Psoas muscle (tissue), 8 donors: ENCODE results near the gene TNS3. TPM values are rescaled to one million over a fixed set of nuclear protein-coding genes. Genes with fewer than 3 reads are reported as not detected.

Experiments
- ATAC-seq, 4 donors: fragments of 200-7000 bp; cut with Tn5 transposase; one replicate each; pipeline ENCODE4 v1.9.1; 2020; ENCODE audit warnings: moderate library complexity in 3 of 4, mild to moderate bottlenecking in 2 of 4
- DNase-seq, 2 donors: peaks; one replicate each; pipeline ENCODE4 v3.0.0-alpha.2; 2020
- H3K27ac ChIP-seq: fragments of 200-600 bp; one replicate; pipeline ENCODE4 v1.8.0; 2022
- H3K27me3 ChIP-seq, 3 donors: fragments of 200-600 bp in 1 of 3; one replicate each; pipeline versions ENCODE4 v1.6.1 to v1.8.0; 2013 to 2022; ENCODE audit warnings: low read length in 2 of 3, mild to moderate bottlenecking in 2 of 3, moderate library complexity in 1 of 3; ENCODE audit not compliant: insufficient read depth in 3 of 3
- H3K36me3 ChIP-seq, 2 donors: fragments of 200-600 bp in 1 of 2; one replicate each; pipeline versions ENCODE4 v1.6.1 to v1.8.0; 2013 to 2022; ENCODE audit warnings: low read depth in 1 of 2, mild to moderate bottlenecking in 1 of 2, moderate library complexity in 1 of 2; ENCODE audit not compliant: insufficient read depth in 1 of 2
- H3K4me1 ChIP-seq: fragments of 200-600 bp; one replicate; pipeline ENCODE4 v1.8.0; 2022
- H3K4me3 ChIP-seq: fragments of 200-600 bp; one replicate; pipeline ENCODE4 v1.8.0; 2022; ENCODE audit warnings: mild to moderate bottlenecking
- H3K9me3 ChIP-seq: fragments of 200-600 bp; one replicate; pipeline ENCODE4 v1.8.0; 2022
- CTCF ChIP-seq: fragments of 200-600 bp; IDR thresholded peaks from one replicate; pipeline ENCODE4 v1.8.0; 2022; ENCODE audit warnings: antibody characterized with exemption
- WGBS, 3 donors: extraction: QIAGEN DNeasy Blood & Tissue Kit; methylation state at CpG; one replicate each; pipeline versions ENCODE4 v1.1.6 to v1.1.7; 2013; 5-methylcytosine and 5-hydroxymethylcytosine counted together
- intact Hi-C, 2 donors: fragments of 100-400 bp; cut with DNase I; formaldehyde crosslinking; loops; one replicate each; pipeline versions ENCODE4 v1.11.0 to v1.14.2; 2022
- polyA plus RNA-seq, 3 donors: library from polyadenylated mRNA; stranded (reverse); fragments of 200-250 nt; gene quantifications; one replicate each; pipeline ENCODE4 v1.2.3, GENCODE V29; 2013
- total RNA-seq, 4 donors: library from RNA; stranded (reverse); fragmentation: NEBNext Ultra II Directional in 2 of 4; extraction: Animal tissue kit (Norgen Biotek cat#: 25700) in 2 of 4; gene quantifications; one replicate each; pipeline versions ENCODE4 v1.2.1 to v1.2.4, GENCODE V29; 2021 to 2023
- donor health status: healthy with polysubstance abuse.
- donor health status: DM: no; HTN: no; CAD: no; lungs with moderate emphysema.
- donor health status: Bipolar disorder and iron deficiency.
- donor health status: healthy.
- donor health status: DM: yes; HTN: yes; CAD: no.
- donor health status: DM: no; HTN: no; CAD: no.
- donor health status: DM: no; HTN: no; CAD: no.
- donor health status: DM: yes; HTN: yes; CAD: no.

The TNS3 gene
- total and polyA plus RNA-seq, 7 donors: 11.5 to 75.3 (median 35.0) TPM

DNA sequence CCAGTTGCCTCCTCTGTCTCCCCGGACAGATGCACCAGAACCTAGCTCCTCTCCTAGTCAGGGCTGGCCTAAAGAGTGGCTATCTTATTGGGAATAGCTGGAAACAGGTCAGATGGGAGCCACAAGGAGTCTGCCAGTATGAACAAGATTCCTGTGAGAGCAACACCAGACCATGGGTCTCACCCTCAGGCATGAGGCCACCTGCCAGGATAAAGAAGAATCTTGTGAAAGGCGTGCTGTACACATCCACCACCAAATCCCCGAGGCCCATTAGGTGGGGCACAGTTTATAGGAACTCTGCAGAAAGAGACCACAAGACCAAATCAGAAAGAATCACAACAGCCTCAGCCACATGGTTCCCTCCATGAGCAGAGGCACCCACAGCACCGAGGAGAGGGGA lies 325.9 kb downstream of the TNS3 start:
- no peak for TF ChIP-seq CTCF
- intact Hi-C loops: loop anchor here in 1 of 2 donors (5.0 kb wide), 1 partner anchor 74 kb away; no protein-coding TSS in a partner anchor
- ATAC-seq: no peak
- no peaks in the 10 kb centered on the region for H3K27me3 ChIP-seq
- H3K27ac ChIP-seq: no peak overlapping the region
- DNase-seq: no peak
- peaks cover 6% of the 10 kb centered on the region for H3K4me1 ChIP-seq
- H3K36me3 ChIP-seq: no peaks in the 10 kb centered on the region
- H3K4me3 ChIP-seq: no peak overlapping the region
- H3K9me3 ChIP-seq: no peaks in the 10 kb centered on the region
- WGBS, 3 donors: 64 to 81% (median 67%) methylated on average over 4 of the region's 4 CpGs

DNA sequence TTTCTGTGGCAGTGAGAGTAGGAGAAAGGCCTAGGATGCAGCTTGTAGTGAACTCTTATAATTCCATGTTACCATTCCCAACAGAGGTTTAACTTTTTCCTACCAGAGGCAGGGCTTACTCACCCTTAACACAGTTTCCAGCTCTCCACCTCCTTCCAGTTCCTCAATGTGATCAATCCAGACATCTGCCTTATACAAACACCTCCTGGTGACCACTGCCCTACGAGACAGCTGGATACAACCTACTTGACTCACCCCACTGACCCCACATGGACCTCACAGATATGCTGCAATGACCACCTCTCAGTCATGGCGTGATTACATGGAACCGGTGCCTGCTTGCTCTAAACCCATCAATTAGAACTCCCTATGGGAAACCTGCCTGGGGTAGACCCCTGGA lies 326.5 kb downstream of the TNS3 start:
- Histone ChIP-seq H3K9me3 (no peaks in the 10 kb centered on the region), H3K4me3 (no peak overlapping the region), H3K27ac (no peak overlapping the region), H3K4me1 (peaks cover 6% of the 10 kb centered on the region), H3K36me3 (no peaks in the 10 kb centered on the region), H3K27me3 (no peaks in the 10 kb centered on the region)
- ATAC-seq (no peak), DNase-seq (no peak)
- intact Hi-C loops: loop anchor here in 1 of 2 donors (2.0 to 5.0 kb wide), 2 partner anchors 73 to 1339 kb away; no protein-coding TSS in a partner anchor
- TF ChIP-seq CTCF: no peak
- 91 to 95% (median 92%) methylated on average over 3 of the region's 3 CpGs for WGBS, 3 donors

DNA sequence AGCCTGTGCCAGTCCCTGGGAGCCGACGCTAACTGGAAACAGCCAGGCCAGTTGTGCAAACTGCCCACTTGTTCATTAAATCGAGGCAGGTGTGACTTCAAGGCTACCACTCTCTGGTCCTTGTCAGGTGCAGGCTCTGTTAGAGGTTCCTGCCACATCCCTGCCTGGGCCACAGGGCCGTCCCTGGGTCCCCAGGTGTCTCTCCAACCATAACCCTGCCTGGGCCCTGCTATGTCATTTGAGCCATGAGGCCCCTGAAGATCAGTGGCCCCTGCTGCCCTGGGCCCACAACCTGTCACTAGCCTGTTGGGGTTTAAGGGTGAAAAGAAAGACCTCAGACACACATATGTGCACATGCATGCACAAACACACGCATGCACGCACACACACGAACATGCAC lies 326.9 kb downstream of the TNS3 start:
- intact Hi-C loops: loop anchor here in 1 of 2 donors (2.0 to 5.0 kb wide), 2 partner anchors 73 to 1338 kb away; no protein-coding TSS in a partner anchor
- no peaks in the 10 kb centered on the region for H3K27me3 ChIP-seq
- no peak for DNase-seq
- no peaks in the 10 kb centered on the region for H3K9me3 ChIP-seq
- ATAC-seq: no peak
- TF ChIP-seq CTCF: no peak
- H3K36me3 ChIP-seq: no peaks in the 10 kb centered on the region
- no peak overlapping the region for H3K27ac ChIP-seq
- H3K4me1 ChIP-seq: peaks cover 6% of the 10 kb centered on the region
- no peak overlapping the region for H3K4me3 ChIP-seq
- whole genome bisulfite sequencing, 3 donors: 63 to 74% (median 66%) methylated on average over 7 of the region's 7 CpGs

GRCh38 chr7:47254081-47254977 lies 327.6 kb downstream of the TNS3 start:
- peak; percentile 98 for TF ChIP-seq CTCF
- Histone ChIP-seq H3K4me1 (peaks cover 6% of the 10 kb centered on the region), H3K36me3 (no peaks in the 10 kb centered on the region), H3K27ac (peak overlapping the region; percentile 83), H3K9me3 (no peaks in the 10 kb centered on the region), H3K27me3 (no peaks in the 10 kb centered on the region), H3K4me3 (peak overlapping the region; percentile 69)
- ATAC-seq (peak; percentile 91 to 97 (median 93)), DNase-seq (peak; percentile 89 to 95)
- WGBS, 3 donors: 2 to 3% (median 2%) methylated on average over 53 to 64 of the region's 64 CpGs
- intact Hi-C loops: loop anchor here (2.0 to 5.0 kb wide), 2 partner anchors 1327 to 1338 kb away; no protein-coding TSS in a partner anchor
